IMR-90 (cell line): ENCODE data around the gene HOXC5. TPM values are rescaled to one million over a fixed set of nuclear protein-coding genes. Genes with fewer than 3 reads are reported as not detected.

Experiments
- ATAC-seq: fragments of 200-7000 bp; cut with Tn5 transposase; 2 replicates; pipeline ENCODE4 v1.9.1; 2020; ENCODE audit warnings: low read depth, mild to moderate bottlenecking, moderate library complexity
- BruUV-seq: library from RNA; stranded (reverse); fragments of 400-500 nt; replicated peaks from 2 replicates; lab custom pipeline; 2021; lab: Mats Ljungman, UMichigan
- CTCF ChIA-PET: fragments of 300-600 bp; formaldehyde crosslinking; extraction: SDS; loops from one replicate; lab custom pipeline; 2021; ENCODE audit warnings: antibody characterized with exemption; lab: Yijun Ruan, JAX
- POLR2A ChIA-PET: fragments of 300-600 bp; sonication (Branson Sonifier 250); formaldehyde crosslinking; loops from one replicate; lab custom pipeline; 2022; ENCODE audit warnings: antibody characterized with exemption; ENCODE audit not compliant: unreplicated experiment; lab: Charles Lee
- DNase-seq: peaks from one replicate; pipeline ENCODE4 v3.0.0; 2013
- H2AFZ ChIP-seq: replicated peaks from 2 replicates; pipeline ENCODE3; 2013; ENCODE audit warnings: low read length, mild to moderate bottlenecking; ENCODE audit not compliant: poor library complexity
- H2AK5ac ChIP-seq: 2 replicates; pipeline ENCODE4 v1.6.1; 2013; ENCODE audit warnings: low read depth, low read length, inconsistent platforms
- H2AK9ac ChIP-seq: replicated peaks from 2 replicates; pipeline ENCODE3; 2013; ENCODE audit warnings: mild to moderate bottlenecking, low read depth, low read length, moderate library complexity; ENCODE audit not compliant: poor library complexity
- H2BK120ac ChIP-seq: 2 replicates; pipeline ENCODE4 v1.6.1; 2013; ENCODE audit warnings: low read depth, low read length, inconsistent platforms
- H2BK15ac ChIP-seq: 3 replicates; pipeline ENCODE4 v1.6.1; 2013; ENCODE audit warnings: low read depth, low read length, inconsistent platforms
- H2BK20ac ChIP-seq: 2 replicates; pipeline ENCODE4 v1.6.1; 2013; ENCODE audit warnings: low read depth, mild to moderate bottlenecking, inconsistent platforms, low read length, moderate library complexity
- H2BK5ac ChIP-seq: 2 replicates; pipeline ENCODE4 v1.6.1; 2013; ENCODE audit warnings: mild to moderate bottlenecking, low read depth, low read length, inconsistent platforms; ENCODE audit not compliant: poor library complexity, severe bottlenecking
- H3K14ac ChIP-seq: replicated peaks from 2 replicates; pipeline ENCODE4 v1.6.1; 2013; ENCODE audit warnings: low read depth, low read length, inconsistent platforms
- H3K18ac ChIP-seq: 2 replicates; pipeline ENCODE4 v1.6.1; 2013; ENCODE audit warnings: low read depth, low read length, control low read depth
- H3K23ac ChIP-seq: 2 replicates; pipeline ENCODE4 v1.6.1; 2013; ENCODE audit warnings: low read depth, low read length, inconsistent platforms
- H3K27ac ChIP-seq: 2 replicates; pipeline ENCODE4 v1.5.1; 2013; ENCODE audit warnings: mild to moderate bottlenecking, control low read depth, low read length; ENCODE audit not compliant: insufficient read depth
- H3K27me3 ChIP-seq: 2 replicates; pipeline ENCODE4 v1.6.1; 2013; ENCODE audit warnings: low read length; ENCODE audit not compliant: control insufficient read depth, insufficient read depth
- H3K36me3 ChIP-seq: 2 replicates; pipeline ENCODE4 v1.6.1; 2013; ENCODE audit warnings: low read length, mixed read lengths; ENCODE audit not compliant: control insufficient read depth, insufficient read depth
- H3K4ac ChIP-seq: 2 replicates; pipeline ENCODE4 v1.6.1; 2013; ENCODE audit warnings: low read depth, low read length, inconsistent platforms
- H3K4me1 ChIP-seq: 2 replicates; pipeline ENCODE4 v1.6.1; 2013; ENCODE audit warnings: low read length, mixed read lengths; ENCODE audit not compliant: control insufficient read depth, insufficient read depth
- H3K4me2 ChIP-seq: 2 replicates; pipeline ENCODE4 v1.6.1; 2013; ENCODE audit warnings: low read depth, mild to moderate bottlenecking, control low read depth, low read length, moderate library complexity
- H3K4me3 ChIP-seq: 2 replicates; pipeline ENCODE4 v1.5.1; 2013; ENCODE audit warnings: low read depth, mild to moderate bottlenecking, control low read depth, low read length, moderate library complexity; ENCODE audit not compliant: insufficient read depth
- H3K56ac ChIP-seq: 2 replicates; pipeline ENCODE4 v1.6.1; 2013; ENCODE audit warnings: low read length, inconsistent platforms; ENCODE audit not compliant: insufficient read depth; ENCODE audit errors: extremely low read depth
- H3K79me1 ChIP-seq, 2 experiments: 2 replicates each; pipeline ENCODE4 v1.6.1; 2013; ENCODE audit warnings: low read length in 2 of 2, inconsistent platforms in 1 of 2, low read depth in 1 of 2
- H3K9ac ChIP-seq: 2 replicates; pipeline ENCODE4 v1.6.1; 2013; ENCODE audit warnings: low read depth, low read length, control low read depth
- H3K9me1 ChIP-seq: 2 replicates; pipeline ENCODE4 v1.6.1; 2013; ENCODE audit warnings: low read length, inconsistent platforms; ENCODE audit not compliant: insufficient read depth
- H3K9me3 ChIP-seq: 2 replicates; pipeline ENCODE4 v1.6.1; 2013; ENCODE audit warnings: low read length; ENCODE audit not compliant: control insufficient read depth, insufficient read depth
- H4K20me1 ChIP-seq: 2 replicates; pipeline ENCODE4 v1.6.1; 2013; ENCODE audit warnings: low read length, inconsistent platforms; ENCODE audit not compliant: insufficient read depth
- H4K5ac ChIP-seq: 2 replicates; pipeline ENCODE4 v1.6.1; 2013; ENCODE audit warnings: mild to moderate bottlenecking, low read depth, low read length, control low read depth
- H4K8ac ChIP-seq, 2 experiments: 2 replicates each; pipeline ENCODE4 v1.6.1; 2013; ENCODE audit warnings: low read depth in 2 of 2, low read length in 2 of 2, control low read depth in 1 of 2, inconsistent platforms in 1 of 2
- H4K91ac ChIP-seq: 2 replicates; pipeline ENCODE4 v1.6.1; 2013; ENCODE audit warnings: low read depth, low read length, inconsistent platforms; ENCODE audit not compliant: insufficient read depth
- BHLHE40 ChIP-seq: fragments of 150-350 bp; IDR thresholded peaks from 2 replicates; pipeline ENCODE4 v1.6.1; 2016; ENCODE audit warnings: mild to moderate bottlenecking, low read depth, low read length
- MAFK ChIP-seq: IDR thresholded peaks from 2 replicates; pipeline ENCODE4 v1.6.1; 2012; ENCODE audit warnings: low read depth, low read length, improper control_type of control experiment
- MAZ ChIP-seq: IDR thresholded peaks from 2 replicates; pipeline ENCODE4 v1.6.1; 2012; ENCODE audit warnings: low read depth, mild to moderate bottlenecking, low read length, improper control_type of control experiment, moderate library complexity, borderline replicate concordance
- RCOR1 ChIP-seq: IDR thresholded peaks from 2 replicates; pipeline ENCODE4 v1.6.1; 2012; ENCODE audit warnings: mild to moderate bottlenecking, low read length, improper control_type of control experiment; ENCODE audit not compliant: insufficient replicate concordance
- WGBS, 2 experiments: methylation state at CpG; one replicate each; pipeline versions ENCODE4 v1.1.5 to v1.1.7; 2013; ENCODE audit warnings: missing lambda C conversion rate in 2 of 2; ENCODE audit not compliant: insufficient read length in 1 of 2; ENCODE audit errors: extremely low coverage in 2 of 2; 5-methylcytosine and 5-hydroxymethylcytosine counted together
- dilution Hi-C: fragments of 300-500 bp; cut with HindIII; formaldehyde crosslinking; loops from one replicate; pipeline ENCODE4 v1.14.3; 2018; ENCODE audit warnings: low sequenced_read_pairs; ENCODE audit not compliant: unreplicated experiment
- in situ Hi-C: fragments of 300-500 bp; cut with MboI; formaldehyde crosslinking; loops from 3 replicates; pipeline ENCODE4 v1.14.3; 2019; ENCODE audit warnings: low sequenced_read_pairs, inconsistent platforms, mixed read lengths
- intact Hi-C: fragments of 100-400 bp; cut with micrococcal nuclease; formaldehyde crosslinking; loops from 2 replicates; pipeline ENCODE4 v1.10.0; 2022
- polyA plus RNA-seq, 3 experiments: library from polyadenylated mRNA; depleted of rRNA; stranded (reverse); fragments of >200 nt; gene quantifications; 2 replicates each; pipeline ENCODE4 v1.2.3, GENCODE V29; 2012; ENCODE audit warnings: low replicate concordance in 1 of 3
- total RNA-seq: library from RNA; depleted of rRNA; stranded (reverse); fragments of >200 nt; gene quantifications from 2 replicates; pipeline ENCODE4 v1.2.3, GENCODE V29; 2012

The HOXC5 gene
- total and polyA plus RNA-seq, 2 of the 4 experiments (the other 2 are of a cell fraction): not detected

DNA sequence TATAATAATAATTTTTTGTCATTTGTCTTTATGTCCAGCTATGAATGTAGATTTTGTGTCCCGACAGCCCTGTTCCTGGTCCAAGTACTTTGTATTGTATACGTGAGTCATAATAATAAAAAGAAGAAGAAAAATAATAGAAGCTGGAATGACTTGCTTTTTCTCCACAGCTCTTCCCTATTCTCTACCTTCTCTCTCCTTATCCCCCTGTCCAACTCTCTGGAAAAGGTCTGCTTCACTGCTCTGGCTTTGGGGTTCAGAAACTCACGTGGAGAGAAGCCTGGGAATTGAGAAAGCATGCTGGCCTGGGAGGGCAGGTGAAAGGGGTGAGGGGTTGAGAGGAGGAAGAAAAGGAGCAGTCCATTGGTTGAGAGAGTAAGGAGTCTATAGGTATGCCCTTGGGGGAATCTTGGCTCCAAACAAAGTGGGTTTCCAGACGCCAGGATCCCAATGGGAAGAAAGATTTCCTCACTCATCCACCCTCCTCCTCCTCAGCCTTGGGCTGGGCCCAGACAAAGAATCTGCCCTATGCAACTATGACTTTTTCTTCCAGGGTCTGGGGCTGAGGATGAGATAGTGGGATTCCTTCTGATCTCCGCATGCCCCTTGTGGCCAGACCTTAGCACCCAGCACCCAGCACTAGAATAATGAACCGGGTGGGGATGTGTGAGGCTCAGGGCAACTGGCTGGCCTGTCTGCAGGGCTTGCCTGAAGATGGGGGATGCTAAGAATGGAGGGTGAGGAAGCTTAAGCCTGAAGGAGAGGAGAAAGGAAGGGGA lies 20.0 kb upstream of the HOXC5 start:
- Histone ChIP-seq H3K36me3 (no peaks in the 10 kb centered on the region), H3K27ac (no peak overlapping the region), H2BK120ac (no peak overlapping the region), H2AK9ac (no peak overlapping the region), H3K4ac (no peak overlapping the region), H2AFZ (no peak overlapping the region), H2BK15ac (no peak overlapping the region), H3K9ac (no peak overlapping the region), H3K14ac (no peak overlapping the region), H3K4me2 (no peak overlapping the region), H4K5ac (no peak overlapping the region), H4K20me1 (no peaks in the 10 kb centered on the region), H3K56ac (no peak overlapping the region), H4K8ac (no peak overlapping the region), H3K27me3 (peaks cover 89% of the 10 kb centered on the region), H3K79me1 (no peaks in the 10 kb centered on the region), H2BK5ac (no peak overlapping the region), H3K9me1 (no peaks in the 10 kb centered on the region), H2BK20ac (no peak overlapping the region), H3K23ac (no peak overlapping the region), H3K9me3 (peaks cover 4% of the 10 kb centered on the region), H4K91ac (no peak overlapping the region), H3K18ac (no peak overlapping the region), H3K4me1 (no peaks in the 10 kb centered on the region), H3K4me3 (no peak overlapping the region), H2AK5ac (no peak overlapping the region)
- ChIA-PET CTCF (interaction anchor here (0.5 to 0.8 kb wide), 2 partner anchors 150 to 188 kb away, joined by 3 read pairs; no protein-coding TSS in a partner anchor), POLR2A (no interaction called here)
- TF ChIP-seq MAFK (no peak), RCOR1 (no peak), MAZ (no peak), BHLHE40 (no peak)
- no CpG with 5 or more reads among the region's 6 CpGs for WGBS, 2 experiments
- intact Hi-C loops (no loop called here), dilution Hi-C loops (no loop called here), in situ Hi-C loops (no loop called here)
- no peak for DNase-seq
- BruUV-seq: no TSS peak
- ATAC-seq: no peak
